Activated CD4-positive, alpha-beta T cell treated with anti-CD3 and anti-CD28 coated beads for 4 hours (primary cell): ENCODE results near the gene SVOP.
A peak's percentile ranks its signal among the peaks of the same experiment; 100 is the strongest.
"Not testable (repeated sequence)": the region's sequence is repeated elsewhere in the genome, so short reads cannot be mapped to it uniquely, and the experiment has no call there.

Experiments
- DNase-seq, 2 donors: peaks; one replicate each; pipeline ENCODE4 v3.0.0-alpha.2; 2020

SVOP gene, protein sequence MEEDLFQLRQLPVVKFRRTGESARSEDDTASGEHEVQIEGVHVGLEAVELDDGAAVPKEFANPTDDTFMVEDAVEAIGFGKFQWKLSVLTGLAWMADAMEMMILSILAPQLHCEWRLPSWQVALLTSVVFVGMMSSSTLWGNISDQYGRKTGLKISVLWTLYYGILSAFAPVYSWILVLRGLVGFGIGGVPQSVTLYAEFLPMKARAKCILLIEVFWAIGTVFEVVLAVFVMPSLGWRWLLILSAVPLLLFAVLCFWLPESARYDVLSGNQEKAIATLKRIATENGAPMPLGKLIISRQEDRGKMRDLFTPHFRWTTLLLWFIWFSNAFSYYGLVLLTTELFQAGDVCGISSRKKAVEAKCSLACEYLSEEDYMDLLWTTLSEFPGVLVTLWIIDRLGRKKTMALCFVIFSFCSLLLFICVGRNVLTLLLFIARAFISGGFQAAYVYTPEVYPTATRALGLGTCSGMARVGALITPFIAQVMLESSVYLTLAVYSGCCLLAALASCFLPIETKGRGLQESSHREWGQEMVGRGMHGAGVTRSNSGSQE

DNA sequence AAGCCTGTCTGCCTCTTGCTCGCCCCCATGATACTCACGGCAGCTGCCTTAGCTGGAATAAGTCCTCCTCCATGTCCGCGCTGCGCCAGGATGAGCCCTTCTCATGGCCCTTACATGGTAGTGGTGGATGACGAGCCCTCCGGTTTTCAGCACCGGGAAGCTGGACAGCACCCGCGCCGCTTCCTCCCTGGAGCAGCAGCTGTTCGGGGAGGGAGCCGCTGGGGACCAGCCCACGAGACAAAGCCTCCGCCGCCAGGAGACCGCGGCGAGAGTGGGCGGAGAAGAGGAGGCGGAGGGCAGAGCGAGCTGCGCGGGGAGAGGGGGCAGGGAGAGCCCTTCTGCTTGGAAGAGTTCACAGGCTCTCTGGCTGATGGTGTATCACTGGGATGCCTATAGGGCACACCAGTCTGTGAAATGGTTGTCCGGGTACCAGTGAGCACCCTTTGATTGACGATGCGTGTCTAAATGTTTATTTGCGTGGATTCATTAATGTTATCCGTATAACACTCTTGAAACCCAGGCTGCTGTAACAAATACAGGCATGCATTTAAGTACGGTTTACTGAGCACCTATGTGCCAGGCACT, at the start of gene SVOP:
TSS of gene SVOP (minus strand) at position 273 of the 585 bp plus-strand sequence. CDS start at position 73, 200 bp downstream.
- DNase-seq = peak; percentile 2 to 20

GRCh38 chr12:109069307-109070271, 48.7 kb upstream of the SVOP start:
- DNase-seq = no peak

- no peak for DNase-seq
Observed at GRCh38 chr12:109065853-109066193, 45.0 kb upstream of the SVOP start.

GRCh38 chr12:109065154-109065852, 44.4 kb upstream of the SVOP start:
- DNase-seq = no peak

- DNase-seq = no peak
Observed at GRCh38 chr12:109064143-109064542, 43.3 kb upstream of the SVOP start.

GRCh38 chr12:109058773-109059172, 37.9 kb upstream of the SVOP start:
- DNase-seq = no peak

GRCh38 chr12:109057376-109057775, 36.5 kb upstream of the SVOP start:
- DNase-seq = no peak

- no peak for DNase-seq
Observed at GRCh38 chr12:109056891-109057290, 36.0 kb upstream of the SVOP start.

- no peak for DNase-seq
Observed at GRCh38 chr12:109054520-109054919, 33.7 kb upstream of the SVOP start.

DNA sequence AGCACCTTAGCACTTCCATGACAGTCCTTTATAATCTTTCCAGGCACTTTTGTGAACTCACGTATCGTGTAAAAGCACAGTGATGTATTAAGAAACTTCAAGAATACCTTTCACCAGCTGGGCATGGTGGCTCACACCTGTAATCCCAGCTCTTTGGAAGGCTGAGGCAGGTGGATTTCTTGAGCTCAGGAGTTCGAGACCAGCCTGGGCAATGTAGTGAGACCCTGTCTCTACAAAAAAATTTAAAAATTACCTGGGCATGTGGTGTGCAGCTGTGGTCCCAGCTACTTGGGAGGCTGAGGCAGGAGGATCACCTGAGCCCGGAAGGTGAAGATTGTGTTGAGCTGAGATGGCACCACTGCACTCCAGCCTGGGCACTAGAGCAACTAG, 33.3 kb upstream of the SVOP start:
- DNase-seq = not testable (repeated sequence)

DNA sequence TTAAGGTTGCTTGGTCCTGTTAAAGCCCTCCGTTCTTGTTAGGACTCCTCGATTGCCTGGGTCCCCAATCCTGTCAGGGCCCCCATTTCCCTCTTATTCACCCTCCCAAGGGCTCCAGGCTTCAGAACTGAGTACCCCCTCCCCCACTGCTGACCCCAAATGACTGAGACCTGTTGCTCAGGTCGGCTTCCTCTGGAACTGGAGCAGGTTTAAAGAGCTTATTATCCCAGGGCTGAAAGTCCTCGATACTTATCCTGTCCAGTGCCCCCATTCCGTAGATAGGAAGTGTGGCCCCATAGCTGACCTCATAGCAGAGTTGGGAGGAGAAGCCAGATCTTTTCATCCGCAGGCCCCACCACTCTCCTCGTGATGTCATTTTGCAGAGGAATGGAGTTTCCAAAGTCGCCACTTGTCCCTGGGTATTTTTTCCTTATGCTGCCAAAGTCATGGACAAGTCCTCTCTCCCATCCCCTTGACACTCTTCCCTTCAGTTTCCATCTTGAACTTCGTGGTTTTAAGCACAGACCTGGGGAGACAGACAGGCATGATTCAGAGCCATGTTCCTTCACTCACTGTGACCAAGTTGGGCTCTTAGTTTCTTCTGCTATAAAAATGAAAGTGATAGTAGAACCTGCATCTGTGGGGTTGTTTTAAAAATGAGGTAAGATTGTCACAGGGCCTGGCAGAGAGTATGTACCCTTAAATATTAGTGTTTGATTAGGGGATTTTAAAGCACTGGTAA, 32.7 kb upstream of the SVOP start:
- peak; percentile 18 to 33 for DNase-seq

GRCh38 chr12:109052414-109053323, 31.8 kb upstream of the SVOP start, which contains the start of gene USP30:
TSS of gene USP30 (plus strand) at chr12:109052576. CDS start at chr12:109052679, 103 bp downstream.
- DNase-seq = peak; percentile 79 to 81

- DNase-seq = no peak
Observed at GRCh38 chr12:109052097-109052413, 31.2 kb upstream of the SVOP start.

DNA sequence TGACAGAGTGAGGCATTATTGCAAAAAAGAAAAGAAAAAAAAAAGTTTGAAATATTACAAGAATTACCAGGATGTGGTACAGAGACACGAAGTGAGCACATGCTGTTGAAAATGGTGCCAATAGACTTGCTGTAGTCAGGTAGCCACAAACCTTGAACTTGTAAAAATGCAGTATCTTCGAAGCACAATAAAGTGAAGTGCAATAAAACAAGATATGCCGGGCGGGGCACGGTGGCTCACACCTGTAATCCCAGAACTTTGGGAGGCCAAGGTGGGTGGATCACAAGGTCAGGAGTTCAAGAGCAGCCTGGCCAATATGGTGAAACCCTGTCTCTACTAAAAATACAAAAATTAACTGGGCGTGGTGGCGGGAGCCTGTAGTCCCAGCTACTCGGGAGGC, 28.9 kb upstream of the SVOP start:
- DNase-seq = not testable (repeated sequence)

DNA sequence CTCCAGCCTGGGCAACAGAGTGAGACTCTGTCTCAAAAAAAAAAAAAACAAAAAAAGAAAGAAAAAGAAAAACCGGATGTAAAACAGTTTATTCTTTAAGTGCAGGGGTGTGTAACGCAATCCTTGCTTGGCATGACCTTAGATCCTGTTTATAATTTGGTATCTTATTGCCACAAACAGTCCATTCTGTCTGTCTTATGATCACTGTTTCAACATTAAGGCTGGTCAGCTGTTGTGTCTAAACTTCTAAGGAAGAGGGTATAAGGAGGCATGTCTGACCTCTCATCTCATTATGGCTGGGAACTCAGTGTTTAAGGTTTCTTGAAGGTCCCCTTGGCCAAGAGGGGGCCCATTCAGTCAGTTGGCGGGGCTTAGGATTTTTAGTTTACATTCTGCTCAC, 27.8 kb upstream of the SVOP start:
- DNase-seq = not testable (repeated sequence)

GRCh38 chr12:109047081-109047805, 26.4 kb upstream of the SVOP start:
- no peak for DNase-seq

DNA sequence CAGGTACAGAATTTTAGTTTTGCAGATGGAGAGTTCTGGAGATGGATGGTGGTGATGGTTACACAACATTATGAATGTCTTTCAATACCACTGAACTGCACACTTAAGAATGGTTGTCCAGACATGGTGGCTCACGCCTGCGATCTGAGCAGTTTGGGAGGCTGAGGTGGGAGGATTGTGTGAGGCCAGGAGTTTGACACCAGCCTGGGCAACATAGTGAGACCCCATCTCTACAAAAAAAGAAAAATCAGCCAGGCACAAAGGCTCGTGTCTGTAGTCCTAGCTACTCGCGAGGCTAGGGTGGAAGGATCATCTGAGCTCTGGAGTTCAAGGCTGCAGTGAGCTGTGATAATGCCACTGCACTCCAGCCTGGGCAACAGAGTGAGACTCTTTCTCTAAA, 23.4 kb upstream of the SVOP start:
- DNase-seq = no peak

- no peak for DNase-seq
Observed at GRCh38 chr12:109036975-109037374, 16.1 kb upstream of the SVOP start.

- DNase-seq = no peak
Observed at GRCh38 chr12:109033239-109034196, 12.7 kb upstream of the SVOP start.
